Activated naive CD8-positive, alpha-beta T cell treated with anti-CD3 and anti-CD28 coated beads, Interleukin-2, amount 50 U/mL, for 16 hours (primary cell): ENCODE data around the gene CROCC.
"Not testable (repeated sequence)": the region's sequence is repeated elsewhere in the genome, so short reads cannot be mapped to it uniquely, and the experiment has no call there.

ENCODE experiments used
- DNase-seq: peaks from one replicate; pipeline ENCODE4 v3.0.0-alpha.2; 2020; ENCODE audit warnings: low read depth, low spot score

Gene CROCC

GRCh38 chr1:16914928-16915626 is 6.7 kb upstream of the CROCC start:
- not testable (repeated sequence) for DNase-seq

- DNase-seq, result no peak
Measured at GRCh38 chr1:16915627-16915973, 6.1 kb upstream of the CROCC start.

- not testable (repeated sequence) for DNase-seq
Measured at GRCh38 chr1:16916036-16916880, 5.5 kb upstream of the CROCC start.

GRCh38 chr1:16918371-16918770 is 3.4 kb upstream of the CROCC start:
- DNase-seq, result no peak

- DNase-seq, result not testable (repeated sequence)
Measured at GRCh38 chr1:16918936-16919665, 2.6 kb upstream of the CROCC start.

GRCh38 chr1:16920951-16921350 is 780 bp upstream of the CROCC start:
- no peak for DNase-seq

GRCh38 chr1:16922466-16922865 is 735 bp downstream of the CROCC start:
- DNase-seq, result no peak

- no peak for DNase-seq
Measured at GRCh38 chr1:16922885-16923431, 1.2 kb downstream of the CROCC start.

GRCh38 chr1:16924216-16924918 is 2.6 kb downstream of the CROCC start:
- no peak for DNase-seq

- DNase-seq, result no peak
Measured at GRCh38 chr1:16924919-16925477, 3.3 kb downstream of the CROCC start.

GRCh38 chr1:16925635-16926490 is 4.1 kb downstream of the CROCC start:
- no peak for DNase-seq

GRCh38 chr1:16926491-16927073 is 4.9 kb downstream of the CROCC start:
- no peak for DNase-seq

- no peak for DNase-seq
Measured at GRCh38 chr1:16927256-16927655, 5.5 kb downstream of the CROCC start.

GRCh38 chr1:16927711-16928485 is 6.2 kb downstream of the CROCC start:
- DNase-seq, result no peak

GRCh38 chr1:16929146-16930041 is 7.7 kb downstream of the CROCC start:
- DNase-seq, result not testable (repeated sequence)

- not testable (repeated sequence) for DNase-seq
Measured at GRCh38 chr1:16931206-16931934, 9.6 kb downstream of the CROCC start.

- DNase-seq, result not testable (repeated sequence)
Measured at GRCh38 chr1:16933945-16934344, 12.2 kb downstream of the CROCC start.
